LNCAP (cell line): Measurements from ENCODE around the gene DHX8.

Experiments
- TF ChIP-seq, protein P1 (sequence below): fragments of 450-650 bp; IDR thresholded peaks from 2 replicates; pipeline ENCODE4 v1.5.1; 2017; ENCODE audit warnings: mild to moderate bottlenecking

DHX8 gene

GRCh38 chr17:43573579-43574321 lies 90.0 kb downstream of the DHX8 start:
- TF ChIP-seq, protein P1, sequence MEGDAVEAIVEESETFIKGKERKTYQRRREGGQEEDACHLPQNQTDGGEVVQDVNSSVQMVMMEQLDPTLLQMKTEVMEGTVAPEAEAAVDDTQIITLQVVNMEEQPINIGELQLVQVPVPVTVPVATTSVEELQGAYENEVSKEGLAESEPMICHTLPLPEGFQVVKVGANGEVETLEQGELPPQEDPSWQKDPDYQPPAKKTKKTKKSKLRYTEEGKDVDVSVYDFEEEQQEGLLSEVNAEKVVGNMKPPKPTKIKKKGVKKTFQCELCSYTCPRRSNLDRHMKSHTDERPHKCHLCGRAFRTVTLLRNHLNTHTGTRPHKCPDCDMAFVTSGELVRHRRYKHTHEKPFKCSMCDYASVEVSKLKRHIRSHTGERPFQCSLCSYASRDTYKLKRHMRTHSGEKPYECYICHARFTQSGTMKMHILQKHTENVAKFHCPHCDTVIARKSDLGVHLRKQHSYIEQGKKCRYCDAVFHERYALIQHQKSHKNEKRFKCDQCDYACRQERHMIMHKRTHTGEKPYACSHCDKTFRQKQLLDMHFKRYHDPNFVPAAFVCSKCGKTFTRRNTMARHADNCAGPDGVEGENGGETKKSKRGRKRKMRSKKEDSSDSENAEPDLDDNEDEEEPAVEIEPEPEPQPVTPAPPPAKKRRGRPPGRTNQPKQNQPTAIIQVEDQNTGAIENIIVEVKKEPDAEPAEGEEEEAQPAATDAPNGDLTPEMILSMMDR = no peak

GRCh38 chr17:43574348-43574747 lies 90.6 kb downstream of the DHX8 start:
- TF ChIP-seq, protein P1 = no peak

- TF ChIP-seq, protein P1 = no peak
Observed at GRCh38 chr17:43574896-43575525, 91.2 kb downstream of the DHX8 start.
